IMR-90 (cell line): ENCODE measurements around the gene ACYP2. TPM values are rescaled to one million over a fixed set of nuclear protein-coding genes. Genes with fewer than 3 reads are reported as not detected.

Experiments
- ATAC-seq: fragments of 200-7000 bp; cut with Tn5 transposase; 2 replicates; pipeline ENCODE4 v1.9.1; 2020; ENCODE audit warnings: low read depth, mild to moderate bottlenecking, moderate library complexity
- BruUV-seq: library from RNA; stranded (reverse); fragments of 400-500 nt; replicated peaks from 2 replicates; lab custom pipeline; 2021; lab: Mats Ljungman, UMichigan
- CTCF ChIA-PET: fragments of 300-600 bp; formaldehyde crosslinking; extraction: SDS; loops from one replicate; lab custom pipeline; 2021; ENCODE audit warnings: antibody characterized with exemption; lab: Yijun Ruan, JAX
- POLR2A ChIA-PET: fragments of 300-600 bp; sonication (Branson Sonifier 250); formaldehyde crosslinking; loops from one replicate; lab custom pipeline; 2022; ENCODE audit warnings: antibody characterized with exemption; ENCODE audit not compliant: unreplicated experiment; lab: Charles Lee
- DNase-seq: peaks from one replicate; pipeline ENCODE4 v3.0.0; 2013
- H2AFZ ChIP-seq: replicated peaks from 2 replicates; pipeline ENCODE3; 2013; ENCODE audit warnings: low read length, mild to moderate bottlenecking; ENCODE audit not compliant: poor library complexity
- H2AK5ac ChIP-seq: 2 replicates; pipeline ENCODE4 v1.6.1; 2013; ENCODE audit warnings: low read depth, low read length, inconsistent platforms
- H2AK9ac ChIP-seq: replicated peaks from 2 replicates; pipeline ENCODE3; 2013; ENCODE audit warnings: mild to moderate bottlenecking, low read depth, low read length, moderate library complexity; ENCODE audit not compliant: poor library complexity
- H2BK120ac ChIP-seq: 2 replicates; pipeline ENCODE4 v1.6.1; 2013; ENCODE audit warnings: low read depth, low read length, inconsistent platforms
- H2BK15ac ChIP-seq: 3 replicates; pipeline ENCODE4 v1.6.1; 2013; ENCODE audit warnings: low read depth, low read length, inconsistent platforms
- H2BK20ac ChIP-seq: 2 replicates; pipeline ENCODE4 v1.6.1; 2013; ENCODE audit warnings: low read depth, mild to moderate bottlenecking, inconsistent platforms, low read length, moderate library complexity
- H2BK5ac ChIP-seq: 2 replicates; pipeline ENCODE4 v1.6.1; 2013; ENCODE audit warnings: mild to moderate bottlenecking, low read depth, low read length, inconsistent platforms; ENCODE audit not compliant: poor library complexity, severe bottlenecking
- H3K14ac ChIP-seq: replicated peaks from 2 replicates; pipeline ENCODE4 v1.6.1; 2013; ENCODE audit warnings: low read depth, low read length, inconsistent platforms
- H3K18ac ChIP-seq: 2 replicates; pipeline ENCODE4 v1.6.1; 2013; ENCODE audit warnings: low read depth, low read length, control low read depth
- H3K23ac ChIP-seq: 2 replicates; pipeline ENCODE4 v1.6.1; 2013; ENCODE audit warnings: low read depth, low read length, inconsistent platforms
- H3K27ac ChIP-seq: 2 replicates; pipeline ENCODE4 v1.5.1; 2013; ENCODE audit warnings: mild to moderate bottlenecking, control low read depth, low read length; ENCODE audit not compliant: insufficient read depth
- H3K27me3 ChIP-seq: 2 replicates; pipeline ENCODE4 v1.6.1; 2013; ENCODE audit warnings: low read length; ENCODE audit not compliant: control insufficient read depth, insufficient read depth
- H3K36me3 ChIP-seq: 2 replicates; pipeline ENCODE4 v1.6.1; 2013; ENCODE audit warnings: low read length, mixed read lengths; ENCODE audit not compliant: control insufficient read depth, insufficient read depth
- H3K4ac ChIP-seq: 2 replicates; pipeline ENCODE4 v1.6.1; 2013; ENCODE audit warnings: low read depth, low read length, inconsistent platforms
- H3K4me1 ChIP-seq: 2 replicates; pipeline ENCODE4 v1.6.1; 2013; ENCODE audit warnings: low read length, mixed read lengths; ENCODE audit not compliant: control insufficient read depth, insufficient read depth
- H3K4me2 ChIP-seq: 2 replicates; pipeline ENCODE4 v1.6.1; 2013; ENCODE audit warnings: low read depth, mild to moderate bottlenecking, control low read depth, low read length, moderate library complexity
- H3K4me3 ChIP-seq: 2 replicates; pipeline ENCODE4 v1.5.1; 2013; ENCODE audit warnings: low read depth, mild to moderate bottlenecking, control low read depth, low read length, moderate library complexity; ENCODE audit not compliant: insufficient read depth
- H3K56ac ChIP-seq: 2 replicates; pipeline ENCODE4 v1.6.1; 2013; ENCODE audit warnings: low read length, inconsistent platforms; ENCODE audit not compliant: insufficient read depth; ENCODE audit errors: extremely low read depth
- H3K79me1 ChIP-seq, 2 experiments: 2 replicates each; pipeline ENCODE4 v1.6.1; 2013; ENCODE audit warnings: low read length in 2 of 2, inconsistent platforms in 1 of 2, low read depth in 1 of 2
- H3K9ac ChIP-seq: 2 replicates; pipeline ENCODE4 v1.6.1; 2013; ENCODE audit warnings: low read depth, low read length, control low read depth
- H3K9me1 ChIP-seq: 2 replicates; pipeline ENCODE4 v1.6.1; 2013; ENCODE audit warnings: low read length, inconsistent platforms; ENCODE audit not compliant: insufficient read depth
- H3K9me3 ChIP-seq: 2 replicates; pipeline ENCODE4 v1.6.1; 2013; ENCODE audit warnings: low read length; ENCODE audit not compliant: control insufficient read depth, insufficient read depth
- H4K20me1 ChIP-seq: 2 replicates; pipeline ENCODE4 v1.6.1; 2013; ENCODE audit warnings: low read length, inconsistent platforms; ENCODE audit not compliant: insufficient read depth
- H4K5ac ChIP-seq: 2 replicates; pipeline ENCODE4 v1.6.1; 2013; ENCODE audit warnings: mild to moderate bottlenecking, low read depth, low read length, control low read depth
- H4K8ac ChIP-seq, 2 experiments: 2 replicates each; pipeline ENCODE4 v1.6.1; 2013; ENCODE audit warnings: low read depth in 2 of 2, low read length in 2 of 2, control low read depth in 1 of 2, inconsistent platforms in 1 of 2
- H4K91ac ChIP-seq: 2 replicates; pipeline ENCODE4 v1.6.1; 2013; ENCODE audit warnings: low read depth, low read length, inconsistent platforms; ENCODE audit not compliant: insufficient read depth
- CEBPB ChIP-seq: IDR thresholded peaks from 2 replicates; pipeline ENCODE4 v1.6.1; 2012; ENCODE audit warnings: low read depth, low read length, improper control_type of control experiment
- MAFK ChIP-seq: IDR thresholded peaks from 2 replicates; pipeline ENCODE4 v1.6.1; 2012; ENCODE audit warnings: low read depth, low read length, improper control_type of control experiment
- MAZ ChIP-seq: IDR thresholded peaks from 2 replicates; pipeline ENCODE4 v1.6.1; 2012; ENCODE audit warnings: low read depth, mild to moderate bottlenecking, low read length, improper control_type of control experiment, moderate library complexity, borderline replicate concordance
- NFE2L2 ChIP-seq: fragments of 150-350 bp; IDR thresholded peaks from 2 replicates; pipeline ENCODE4 v1.6.1; 2016; ENCODE audit warnings: low read depth, mild to moderate bottlenecking, low read length
- WGBS, 2 experiments: methylation state at CpG; one replicate each; pipeline versions ENCODE4 v1.1.5 to v1.1.7; 2013; ENCODE audit warnings: missing lambda C conversion rate in 2 of 2; ENCODE audit not compliant: insufficient read length in 1 of 2; ENCODE audit errors: extremely low coverage in 2 of 2; 5-methylcytosine and 5-hydroxymethylcytosine counted together
- dilution Hi-C: fragments of 300-500 bp; cut with HindIII; formaldehyde crosslinking; loops from one replicate; pipeline ENCODE4 v1.14.3; 2018; ENCODE audit warnings: low sequenced_read_pairs; ENCODE audit not compliant: unreplicated experiment
- in situ Hi-C: fragments of 300-500 bp; cut with MboI; formaldehyde crosslinking; loops from 3 replicates; pipeline ENCODE4 v1.14.3; 2019; ENCODE audit warnings: low sequenced_read_pairs, inconsistent platforms, mixed read lengths
- intact Hi-C: fragments of 100-400 bp; cut with micrococcal nuclease; formaldehyde crosslinking; loops from 2 replicates; pipeline ENCODE4 v1.10.0; 2022
- polyA plus RNA-seq, 3 experiments: library from polyadenylated mRNA; depleted of rRNA; stranded (reverse); fragments of >200 nt; gene quantifications; 2 replicates each; pipeline ENCODE4 v1.2.3, GENCODE V29; 2012; ENCODE audit warnings: low replicate concordance in 1 of 3
- total RNA-seq: library from RNA; depleted of rRNA; stranded (reverse); fragments of >200 nt; gene quantifications from 2 replicates; pipeline ENCODE4 v1.2.3, GENCODE V29; 2012

ACYP2 gene
- total and polyA plus RNA-seq, 2 of the 4 experiments (the other 2 are of a cell fraction) = 3.9 to 7.4 TPM

DNA sequence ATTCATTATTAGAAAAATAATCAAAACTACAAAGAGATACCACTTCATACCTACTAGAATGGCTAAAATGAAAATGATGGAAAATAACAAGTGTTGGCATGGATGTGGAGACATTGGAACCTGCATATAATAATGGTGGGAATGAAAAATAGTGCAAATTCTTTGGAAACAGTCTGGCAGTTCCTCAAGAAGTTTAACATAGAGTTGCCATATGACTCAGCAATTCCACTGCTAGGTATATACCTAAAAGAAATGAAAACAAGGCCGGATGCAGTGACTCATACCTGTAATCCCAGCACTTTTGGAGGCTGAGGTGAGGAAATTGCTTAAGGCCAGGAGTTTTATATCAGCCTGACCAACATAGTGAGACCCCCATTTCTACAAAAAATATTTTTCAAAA, 41.6 kb upstream of the ACYP2 start:
- Histone ChIP-seq H3K9me3 (no peaks in the 10 kb centered on the region), H3K4me1 (no peaks in the 10 kb centered on the region), H2BK20ac (no peak overlapping the region), H3K27me3 (no peaks in the 10 kb centered on the region), H3K79me1 (no peaks in the 10 kb centered on the region), H3K4me3 (no peak overlapping the region), H3K14ac (no peak overlapping the region), H2BK120ac (no peak overlapping the region), H3K18ac (no peak overlapping the region), H4K91ac (no peak overlapping the region), H2AK9ac (no peak overlapping the region), H3K4me2 (no peak overlapping the region), H2BK15ac (no peak overlapping the region), H3K9me1 (no peaks in the 10 kb centered on the region), H2BK5ac (no peak overlapping the region), H3K9ac (no peak overlapping the region), H2AFZ (no peak overlapping the region), H3K27ac (no peak overlapping the region), H4K8ac (no peak overlapping the region), H4K20me1 (no peaks in the 10 kb centered on the region), H3K4ac (no peak overlapping the region), H3K56ac (no peak overlapping the region), H2AK5ac (no peak overlapping the region), H3K36me3 (no peaks in the 10 kb centered on the region), H3K23ac (no peak overlapping the region), H4K5ac (no peak overlapping the region)
- in situ Hi-C loops = no loop called here
- DNase-seq = peak; percentile 64
- intact Hi-C loops = no loop called here
- WGBS, 2 experiments = no CpG with 5 or more reads among the region's 1 CpG
- ChIA-PET POLR2A (no interaction called here), CTCF (interaction anchor here (0.6 kb wide), 1 partner anchor 848 kb away, joined by 3 read pairs; no protein-coding TSS in a partner anchor)
- ATAC-seq = no peak
- no TSS peak for BruUV-seq
- TF ChIP-seq MAFK = peak; percentile 35; the same call in 1 of the 2 replicates
- TF ChIP-seq NFE2L2 = peak; percentile 88
- no peak for TF ChIP-seq MAZ
- peak; percentile 22; the same call in 1 of the 2 replicates for TF ChIP-seq CEBPB
- dilution Hi-C loops = no loop called here
